ENCODE measurements around the gene UBB.

DNA sequence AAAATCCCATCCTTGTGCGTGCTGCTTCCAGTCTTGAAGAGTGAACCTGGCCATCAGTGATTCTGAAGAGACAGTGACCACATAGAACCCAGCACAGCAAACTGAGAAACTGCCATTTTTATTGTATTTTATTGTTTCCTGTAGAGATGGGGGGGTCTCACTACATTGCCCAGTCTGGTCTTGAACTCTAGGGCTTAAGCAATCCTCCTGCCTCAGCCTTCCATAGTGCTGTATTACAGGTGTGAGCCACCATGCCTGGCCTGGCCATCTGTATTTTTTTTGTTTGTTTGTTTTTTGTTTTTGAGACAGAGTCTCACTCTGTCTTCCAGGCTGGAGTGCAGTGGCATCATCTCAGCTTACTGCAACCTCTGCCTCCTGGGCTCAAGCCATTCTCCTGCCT is 41.5 kb upstream of the UBB start:
- TF ChIP-seq, protein P1, sequence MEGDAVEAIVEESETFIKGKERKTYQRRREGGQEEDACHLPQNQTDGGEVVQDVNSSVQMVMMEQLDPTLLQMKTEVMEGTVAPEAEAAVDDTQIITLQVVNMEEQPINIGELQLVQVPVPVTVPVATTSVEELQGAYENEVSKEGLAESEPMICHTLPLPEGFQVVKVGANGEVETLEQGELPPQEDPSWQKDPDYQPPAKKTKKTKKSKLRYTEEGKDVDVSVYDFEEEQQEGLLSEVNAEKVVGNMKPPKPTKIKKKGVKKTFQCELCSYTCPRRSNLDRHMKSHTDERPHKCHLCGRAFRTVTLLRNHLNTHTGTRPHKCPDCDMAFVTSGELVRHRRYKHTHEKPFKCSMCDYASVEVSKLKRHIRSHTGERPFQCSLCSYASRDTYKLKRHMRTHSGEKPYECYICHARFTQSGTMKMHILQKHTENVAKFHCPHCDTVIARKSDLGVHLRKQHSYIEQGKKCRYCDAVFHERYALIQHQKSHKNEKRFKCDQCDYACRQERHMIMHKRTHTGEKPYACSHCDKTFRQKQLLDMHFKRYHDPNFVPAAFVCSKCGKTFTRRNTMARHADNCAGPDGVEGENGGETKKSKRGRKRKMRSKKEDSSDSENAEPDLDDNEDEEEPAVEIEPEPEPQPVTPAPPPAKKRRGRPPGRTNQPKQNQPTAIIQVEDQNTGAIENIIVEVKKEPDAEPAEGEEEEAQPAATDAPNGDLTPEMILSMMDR (IDR thresholded peaks at IDR 0.05), result no peak
- TF ChIP-seq POLR2AphosphoS5 (IDR thresholded peaks at IDR 0.05; ENCODE audit: low read depth, low read length), result no peak

Measured in Panc1 (cell line).